Measurements from ENCODE around the gene IGBP1. TPM values are rescaled to one million over a fixed set of nuclear protein-coding genes. Genes with fewer than 3 reads are reported as not detected.
A peak's percentile ranks its signal among the peaks of the same experiment; 100 is the strongest.
"Not testable (repeated sequence)": the region's sequence is repeated elsewhere in the genome, so short reads cannot be mapped to it uniquely, and the experiment has no call there.

The IGBP1 gene
- total RNA-seq, 1 donor from 2014 or later = 60.1 TPM

DNA sequence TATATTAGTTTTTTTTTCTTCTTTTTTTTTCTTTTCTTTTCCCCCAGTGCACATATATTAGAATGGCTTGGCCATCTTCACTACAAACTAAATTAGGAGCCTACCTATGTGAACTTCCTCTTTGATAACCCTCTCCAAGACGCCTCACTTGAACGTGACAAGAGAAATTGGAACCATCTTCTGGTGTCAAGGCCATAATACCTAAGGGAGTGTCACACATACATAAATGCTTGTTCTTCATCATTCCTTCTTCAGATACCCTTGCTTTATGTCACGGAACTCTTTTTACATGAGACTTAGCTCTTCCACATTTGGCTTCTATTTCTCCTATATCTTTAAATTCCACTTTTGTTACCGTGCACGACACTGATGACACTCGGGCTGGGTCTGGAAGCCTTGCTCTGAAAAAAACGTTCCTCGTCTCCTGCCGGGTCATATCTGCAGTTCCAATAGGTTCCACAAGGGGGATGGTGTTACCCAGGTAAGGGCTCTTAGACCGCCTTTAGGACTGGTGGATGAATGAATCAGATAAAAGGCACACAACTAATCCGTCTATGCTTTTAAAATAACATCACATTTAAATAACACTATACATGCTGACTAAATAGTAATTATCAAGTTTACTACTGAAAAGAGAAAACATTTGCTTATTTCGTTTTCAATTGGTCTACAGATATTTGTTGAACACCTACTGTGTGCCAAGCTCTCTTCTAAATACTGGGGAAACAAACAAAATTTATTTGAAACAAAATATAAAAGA lies 63.9 kb downstream of the IGBP1 start:
- H3K9me3 Mint-ChIP-seq (ENCODE audit: low read depth) = peaks cover 30% of the 10 kb centered on the region
- DNase-seq (ENCODE audit: low spot score, unreplicated experiment) = peak; percentile 20
- no peaks in the 10 kb centered on the region for H3K36me3 Mint-ChIP-seq (ENCODE audit: insufficient read depth)
- TF ChIP-seq, protein P1, sequence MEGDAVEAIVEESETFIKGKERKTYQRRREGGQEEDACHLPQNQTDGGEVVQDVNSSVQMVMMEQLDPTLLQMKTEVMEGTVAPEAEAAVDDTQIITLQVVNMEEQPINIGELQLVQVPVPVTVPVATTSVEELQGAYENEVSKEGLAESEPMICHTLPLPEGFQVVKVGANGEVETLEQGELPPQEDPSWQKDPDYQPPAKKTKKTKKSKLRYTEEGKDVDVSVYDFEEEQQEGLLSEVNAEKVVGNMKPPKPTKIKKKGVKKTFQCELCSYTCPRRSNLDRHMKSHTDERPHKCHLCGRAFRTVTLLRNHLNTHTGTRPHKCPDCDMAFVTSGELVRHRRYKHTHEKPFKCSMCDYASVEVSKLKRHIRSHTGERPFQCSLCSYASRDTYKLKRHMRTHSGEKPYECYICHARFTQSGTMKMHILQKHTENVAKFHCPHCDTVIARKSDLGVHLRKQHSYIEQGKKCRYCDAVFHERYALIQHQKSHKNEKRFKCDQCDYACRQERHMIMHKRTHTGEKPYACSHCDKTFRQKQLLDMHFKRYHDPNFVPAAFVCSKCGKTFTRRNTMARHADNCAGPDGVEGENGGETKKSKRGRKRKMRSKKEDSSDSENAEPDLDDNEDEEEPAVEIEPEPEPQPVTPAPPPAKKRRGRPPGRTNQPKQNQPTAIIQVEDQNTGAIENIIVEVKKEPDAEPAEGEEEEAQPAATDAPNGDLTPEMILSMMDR (IDR thresholded peaks at IDR 0.05; ENCODE audit: unreplicated experiment) = peak; percentile 59
- peaks cover 5% of the 10 kb centered on the region for H3K27me3 Mint-ChIP-seq
- H3K4me1 Mint-ChIP-seq (ENCODE audit: low read depth) = no peaks in the 10 kb centered on the region
- no peak overlapping the region for H3K4me3 Mint-ChIP-seq (ENCODE audit: low read depth)
- H3K27ac Mint-ChIP-seq = no peak overlapping the region

DNA sequence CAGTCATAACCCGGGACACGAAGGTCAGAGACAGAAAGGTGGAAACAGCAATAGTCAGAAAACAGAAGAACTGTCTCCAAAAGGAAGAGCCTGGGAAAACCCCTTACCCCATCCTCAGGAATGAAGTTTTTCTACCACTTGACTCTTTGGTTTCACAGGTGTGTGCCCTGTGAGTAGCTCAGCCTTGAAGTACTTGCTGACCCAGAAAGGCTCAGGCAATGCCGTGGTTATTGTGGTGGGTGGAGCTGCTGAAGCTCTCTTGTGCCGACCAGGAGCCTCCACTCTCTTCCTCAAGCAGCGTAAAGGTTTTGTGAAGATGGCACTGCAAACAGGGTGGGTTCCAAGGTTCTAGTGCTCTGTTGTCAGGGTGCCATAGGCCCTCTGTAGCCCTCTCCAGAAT lies 68.5 kb downstream of the IGBP1 start:
- no peak overlapping the region for H3K4me3 Mint-ChIP-seq (ENCODE audit: low read depth)

GRCh38 chrX:70208479-70208878 lies 75.2 kb downstream of the IGBP1 start:
- Mint-ChIP-seq H3K4me3 (ENCODE audit: low read depth) (no peak overlapping the region), H3K9me3 (ENCODE audit: low read depth) (peaks cover 27% of the 10 kb centered on the region), H3K36me3 (ENCODE audit: insufficient read depth) (no peaks in the 10 kb centered on the region), H3K27ac (no peak overlapping the region), H3K27me3 (no peaks in the 10 kb centered on the region), H3K4me1 (ENCODE audit: low read depth) (no peaks in the 10 kb centered on the region)
- TF ChIP-seq, protein P1 (IDR thresholded peaks at IDR 0.05; ENCODE audit: unreplicated experiment) = no peak
- no peak for DNase-seq (ENCODE audit: low spot score, unreplicated experiment)

More for the DNA sequence above, 68.5 kb downstream of the IGBP1 start:
- Mint-ChIP-seq H3K27me3 (peaks cover 5% of the 10 kb centered on the region), H3K4me1 (ENCODE audit: low read depth) (no peaks in the 10 kb centered on the region), H3K36me3 (ENCODE audit: insufficient read depth) (no peaks in the 10 kb centered on the region), H3K27ac (no peak overlapping the region), H3K9me3 (ENCODE audit: low read depth) (peaks cover 30% of the 10 kb centered on the region)
- DNase-seq (ENCODE audit: low spot score, unreplicated experiment) = no peak
- TF ChIP-seq, protein P1 (IDR thresholded peaks at IDR 0.05; ENCODE audit: unreplicated experiment) = no peak

- H3K36me3 Mint-ChIP-seq (ENCODE audit: insufficient read depth); DNase-seq (ENCODE audit: low spot score, unreplicated experiment); H3K4me3 Mint-ChIP-seq (ENCODE audit: low read depth); H3K27me3 Mint-ChIP-seq; H3K27ac Mint-ChIP-seq; H3K4me1 Mint-ChIP-seq (ENCODE audit: low read depth): not testable (repeated sequence)
- H3K9me3 Mint-ChIP-seq (ENCODE audit: low read depth) = peaks cover 21% of the 10 kb centered on the region
Measured at GRCh38 chrX:70209570-70209969, 76.3 kb downstream of the IGBP1 start.

Other genes starting within 250 kb of the IGBP1 start
- gene AWAT2, start 83.5 kb upstream of the IGBP1 start, total RNA-seq = not detected in 2 replicates
- gene OTUD6A, start 71.0 kb upstream of the IGBP1 start, total RNA-seq = not detected in 2 replicates
- not detected in 2 replicates for gene DGAT2L6, start 44.0 kb downstream of the IGBP1 start, total RNA-seq
- not detected in 2 replicates for gene AWAT1, start 101.2 kb downstream of the IGBP1 start, total RNA-seq
- 0.38 TPM in 1 of 2 replicates, not detected in the other for gene P2RY4, start 126.8 kb downstream of the IGBP1 start, total RNA-seq
- gene ARR3, start 134.9 kb downstream of the IGBP1 start, total RNA-seq = not detected in 2 replicates
- gene RAB41, start 148.7 kb downstream of the IGBP1 start, total RNA-seq = not detected in 2 replicates
- gene PDZD11, start 156.5 kb downstream of the IGBP1 start, total RNA-seq = 38.2 and 42.2 TPM in 2 replicates
- 17.0 and 18.0 TPM in 2 replicates for gene KIF4A, start 156.7 kb downstream of the IGBP1 start, total RNA-seq